NCI-H2171 (cell line): ENCODE measurements around the gene CXCL12.

ENCODE experiments used
- DNase-seq: peaks from one replicate; lab custom pipeline; 2025; lab: John Stamatoyannopoulos, UW

The CXCL12 gene

DNA sequence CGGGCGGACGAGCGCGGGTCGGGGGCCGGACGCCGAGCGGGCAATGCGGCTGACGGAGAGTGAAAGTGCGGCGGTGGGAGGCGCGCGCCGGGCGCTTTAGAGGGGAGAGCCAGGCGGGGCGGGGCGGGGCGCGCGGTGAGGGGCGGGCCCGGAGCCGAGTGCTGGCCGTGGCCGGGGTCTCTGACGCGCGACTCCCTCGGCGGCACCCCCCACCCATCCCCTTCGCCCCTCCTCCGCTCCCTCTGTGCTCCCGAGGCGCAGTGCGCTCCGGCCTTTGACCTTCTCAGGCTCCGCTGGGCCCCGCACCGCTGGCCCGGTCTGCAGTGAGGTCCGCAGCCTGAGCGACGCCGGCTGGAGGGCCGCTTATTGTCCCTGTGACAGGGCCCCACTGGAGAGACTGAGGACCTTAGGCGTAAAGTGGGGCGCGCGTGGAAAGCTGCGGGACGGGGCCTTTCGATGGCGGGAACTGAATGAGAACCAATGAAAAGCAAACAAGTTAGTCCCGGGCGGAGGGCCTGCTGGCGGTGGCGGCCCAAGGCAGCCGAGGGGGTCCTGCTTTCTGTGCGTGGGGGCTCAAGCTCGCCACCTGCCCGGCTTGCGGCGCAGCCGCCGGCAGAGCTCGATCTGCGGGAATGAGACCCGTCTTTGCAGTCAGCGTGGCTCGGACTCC is at the start of gene CXCL12:
CXCL12 (minus strand) TSS at position 72 of the 670 bp plus-strand sequence. CDS start 92 bp downstream, outside the sequence.
- no peak for DNase-seq

- no peak for DNase-seq
Measured at GRCh38 chr10:44427479-44427878, 42.6 kb upstream of the CXCL12 start.

GRCh38 chr10:44427037-44427436 is 42.1 kb upstream of the CXCL12 start:
- DNase-seq = no peak

DNA sequence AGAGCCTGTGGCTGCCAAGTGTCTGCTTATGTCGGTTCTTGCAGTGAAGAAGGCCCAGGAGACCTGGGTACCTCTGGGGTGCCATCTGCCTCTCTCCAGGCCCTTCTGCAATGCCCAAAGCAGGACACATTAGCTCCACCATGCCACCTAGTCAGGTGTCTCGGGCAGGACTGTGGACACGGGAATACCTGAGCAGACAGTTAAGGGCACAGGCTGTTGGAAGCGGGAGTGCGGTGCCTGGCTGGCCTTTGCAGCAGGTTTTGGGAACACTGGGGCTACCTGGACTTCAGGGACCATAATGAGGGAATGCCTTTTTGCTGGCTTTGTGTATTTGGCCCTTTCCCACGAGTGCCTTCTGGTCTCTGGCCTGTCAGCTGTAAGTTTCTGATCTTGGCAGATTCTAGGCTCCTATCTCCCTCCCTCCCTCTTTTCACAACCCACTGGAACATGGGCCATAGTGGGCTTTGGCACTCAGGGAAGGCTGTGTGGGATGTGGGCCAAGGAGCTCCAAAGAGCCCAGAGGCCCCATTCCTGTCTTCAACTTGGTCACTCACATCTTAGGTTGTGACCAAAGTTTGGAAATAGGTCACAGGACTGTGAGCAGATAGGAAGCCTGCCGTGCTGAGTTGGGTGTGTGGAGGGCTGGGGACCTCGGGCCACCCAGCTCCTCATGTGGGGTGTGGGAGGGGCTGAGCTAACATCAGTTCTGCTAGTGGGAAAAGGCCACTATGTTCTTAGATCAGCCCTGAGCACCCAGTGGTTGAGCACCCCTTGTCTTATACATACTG is 41.5 kb upstream of the CXCL12 start:
- no peak for DNase-seq

GRCh38 chr10:44425466-44425865 is 40.6 kb upstream of the CXCL12 start:
- DNase-seq = no peak

DNA sequence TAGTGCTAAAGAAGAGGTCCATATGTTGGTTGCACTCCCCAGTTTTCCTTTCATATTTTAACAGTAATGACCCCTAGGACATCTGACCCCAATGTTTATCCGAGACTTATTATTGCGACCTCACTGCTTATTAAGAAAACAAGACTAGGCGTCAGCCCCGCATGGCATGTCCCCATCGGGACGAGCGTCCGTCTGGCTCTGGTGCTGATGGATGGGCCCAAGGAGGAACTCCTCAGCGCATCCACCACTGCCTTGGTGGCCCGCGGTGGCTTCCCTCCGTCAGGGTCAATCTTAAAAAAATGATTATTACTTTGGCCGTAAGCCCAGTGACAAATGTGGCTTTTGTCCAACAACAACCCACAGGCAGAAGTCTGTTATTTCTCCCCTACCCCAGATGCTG is 40.1 kb upstream of the CXCL12 start:
- DNase-seq = no peak

DNA sequence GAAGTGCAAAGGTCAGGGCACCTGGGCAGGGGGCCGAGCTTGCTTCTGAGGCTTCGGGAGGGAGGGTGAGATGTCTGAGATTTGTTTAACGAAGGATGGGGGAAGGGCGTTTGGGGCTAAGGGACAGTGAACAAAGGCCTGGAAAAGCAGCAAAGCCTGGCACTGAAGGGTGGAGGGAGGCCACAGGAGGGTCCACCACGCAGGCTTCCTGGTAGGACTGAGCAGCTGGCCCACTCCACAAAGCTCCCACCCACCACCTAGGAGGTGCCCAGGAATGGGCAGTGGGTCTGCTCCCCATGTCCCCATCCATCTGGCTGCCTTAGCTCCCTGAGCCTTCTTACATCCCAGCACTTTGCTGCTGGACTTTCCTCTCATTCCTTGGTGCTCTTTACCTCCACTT is 39.4 kb upstream of the CXCL12 start:
- DNase-seq = no peak

- DNase-seq = no peak
Measured at GRCh38 chr10:44422570-44423101, 37.7 kb upstream of the CXCL12 start.

DNA sequence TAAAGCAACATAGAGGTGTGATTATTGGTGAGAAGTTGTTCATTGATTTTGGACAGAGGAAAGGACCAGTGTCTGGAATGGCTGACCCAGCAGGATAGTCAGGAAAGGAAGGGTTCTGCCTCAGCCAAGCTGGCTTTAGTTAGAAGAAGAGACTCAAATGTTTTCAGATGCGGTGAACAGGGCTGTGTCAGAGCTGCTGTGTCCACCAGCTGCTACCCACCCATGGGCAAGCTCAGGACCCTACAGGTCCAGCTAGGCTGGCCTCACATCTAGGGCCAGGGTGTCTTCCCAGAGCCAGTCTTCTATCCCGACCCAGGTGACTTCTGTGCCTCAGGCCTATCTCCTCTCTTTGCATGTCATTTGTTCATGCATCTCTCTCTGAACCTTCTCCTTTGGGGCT is 37.3 kb upstream of the CXCL12 start:
- no peak for DNase-seq

- no peak for DNase-seq
Measured at GRCh38 chr10:44419790-44420549, 35.1 kb upstream of the CXCL12 start.

- no peak for DNase-seq
Measured at GRCh38 chr10:44418637-44419036, 33.7 kb upstream of the CXCL12 start.

DNA sequence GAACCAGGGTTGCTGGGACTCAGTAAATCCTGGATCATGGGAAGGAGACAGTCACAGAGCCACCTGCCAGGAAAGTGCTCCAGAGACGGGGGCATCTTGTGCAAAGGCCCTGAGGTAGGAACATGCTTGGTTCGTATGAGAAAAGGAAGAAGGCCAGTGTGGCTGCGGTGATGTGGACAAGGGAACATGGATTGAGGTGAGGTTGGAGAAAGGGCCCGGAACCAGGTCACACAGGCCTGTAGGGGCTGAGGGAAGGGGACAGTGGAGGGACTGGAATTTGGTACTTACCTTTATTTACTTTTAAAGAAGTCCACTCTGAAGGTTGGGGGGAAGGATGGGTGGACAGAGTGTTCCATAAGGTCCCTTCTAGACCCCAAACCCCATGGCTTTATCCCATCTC is 32.9 kb upstream of the CXCL12 start:
- DNase-seq = no peak

- DNase-seq = no peak
Measured at GRCh38 chr10:44416936-44417335, 32.0 kb upstream of the CXCL12 start.

DNA sequence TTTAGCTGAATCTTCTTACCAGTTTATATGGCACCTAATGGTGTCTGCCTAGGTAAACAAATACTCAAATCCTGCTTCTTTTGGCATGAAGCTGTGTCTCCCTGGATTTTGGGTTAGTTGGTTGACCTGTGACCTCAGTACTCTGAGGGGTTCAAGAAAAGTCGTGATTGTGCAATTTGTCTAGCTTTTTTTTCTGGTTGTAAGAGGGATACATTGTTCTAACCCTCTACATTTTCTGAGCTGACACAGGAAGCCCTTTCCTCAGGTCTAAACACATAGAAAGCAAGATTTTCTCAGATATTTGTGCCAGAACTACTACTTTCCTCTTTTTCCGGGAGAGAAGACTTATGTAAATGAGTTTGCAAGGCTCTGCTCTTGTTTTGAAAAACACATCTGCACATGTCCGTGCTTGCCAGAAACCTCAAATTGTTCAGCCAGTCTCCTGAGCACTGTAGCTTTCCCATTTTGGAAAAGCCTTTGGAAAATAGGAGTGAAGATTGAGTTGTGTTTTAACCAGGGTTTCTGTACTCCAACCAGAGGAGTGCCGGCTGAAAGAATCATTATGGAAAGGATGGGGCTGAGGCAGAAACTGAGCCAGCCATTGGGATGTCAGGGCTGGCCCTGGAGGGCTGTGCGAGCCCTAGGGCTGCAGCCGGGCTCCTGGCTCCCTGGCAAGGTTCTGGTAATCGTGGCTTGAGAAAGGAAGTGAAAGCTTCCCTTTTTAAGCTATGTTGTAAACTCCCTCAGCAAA is 31.3 kb upstream of the CXCL12 start:
- no peak for DNase-seq

GRCh38 chr10:44415121-44415520 is 30.2 kb upstream of the CXCL12 start:
- no peak for DNase-seq

- no peak for DNase-seq
Measured at GRCh38 chr10:44413416-44413815, 28.5 kb upstream of the CXCL12 start.

DNA sequence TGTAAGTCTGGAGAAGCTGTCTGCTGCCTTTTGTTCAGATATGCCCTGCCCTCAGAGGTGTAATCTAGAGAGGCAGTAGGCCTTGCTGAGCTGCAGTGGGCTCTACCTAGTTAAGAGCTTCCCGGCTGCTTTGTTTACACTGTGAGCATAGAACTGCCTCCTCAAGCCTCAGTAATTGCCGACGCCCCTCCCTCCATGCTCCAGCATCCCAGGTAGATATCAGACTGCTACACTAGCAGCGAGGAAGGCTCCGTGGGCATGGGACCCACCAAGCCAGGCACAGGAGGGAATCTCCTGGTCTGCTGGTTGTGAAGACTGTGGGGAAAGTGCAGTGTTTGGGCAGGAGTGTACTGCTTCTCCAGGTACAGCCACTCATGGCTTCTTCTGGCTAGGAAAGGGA is 26.4 kb upstream of the CXCL12 start:
- DNase-seq = no peak

GRCh38 chr10:44404741-44405437 is 20.0 kb upstream of the CXCL12 start:
- no peak for DNase-seq

DNA sequence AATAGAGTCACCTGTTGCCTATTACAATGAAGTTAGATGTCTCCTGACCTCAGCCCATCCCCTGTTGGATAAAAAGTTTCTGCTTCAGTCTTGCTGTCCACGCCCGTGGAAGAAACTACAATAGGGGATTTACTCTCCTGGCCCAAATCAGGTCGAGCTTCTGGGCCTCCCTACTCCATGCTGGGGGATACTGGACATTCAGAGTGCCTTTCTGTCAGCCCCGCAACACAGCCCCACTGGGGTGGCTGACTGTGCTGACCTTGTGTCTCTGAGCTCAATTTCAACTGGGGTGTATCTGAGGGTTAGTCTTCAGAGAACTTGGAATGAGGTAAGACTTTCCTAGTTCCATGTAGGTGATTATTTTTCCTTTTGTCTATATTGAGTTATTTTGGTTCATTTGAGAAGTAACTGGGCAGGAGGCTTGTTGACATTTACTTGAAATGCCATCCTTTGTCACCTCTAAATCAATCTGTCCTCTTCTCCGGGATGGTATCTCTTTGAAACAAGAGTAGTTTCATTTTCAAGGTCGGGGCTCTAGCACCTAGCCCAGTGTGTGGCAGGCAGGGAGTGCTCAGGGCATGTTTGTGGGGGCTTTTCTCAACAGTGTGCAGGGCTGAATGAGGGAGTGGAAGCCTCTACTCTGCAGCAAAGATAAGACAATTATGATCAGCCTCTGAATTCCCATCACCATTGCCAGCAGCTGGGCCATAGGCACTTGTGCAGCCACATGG is 17.7 kb upstream of the CXCL12 start:
- DNase-seq = no peak

GRCh38 chr10:44400541-44400940 is 15.6 kb upstream of the CXCL12 start:
- DNase-seq = no peak
